H9 (cell line): ENCODE measurements around the gene B4GALNT1. TPM values are rescaled to one million over a fixed set of nuclear protein-coding genes. Genes with fewer than 3 reads are reported as not detected.
"Not testable (repeated sequence)": the region's sequence is repeated elsewhere in the genome, so short reads cannot be mapped to it uniquely, and the experiment has no call there.

Source experiments
- DNase-seq: peaks from one replicate; pipeline ENCODE4 v3.0.0-alpha.2; 2017
- H2AFZ ChIP-seq: one replicate; pipeline ENCODE4 v1.6.1; 2013; ENCODE audit warnings: mild to moderate bottlenecking, low read length, control low read depth, moderate library complexity
- H2AK5ac ChIP-seq: 2 replicates; pipeline ENCODE4 v1.6.1; 2013; ENCODE audit warnings: low read length, control low read depth, mixed read lengths; ENCODE audit not compliant: insufficient read length
- H2BK120ac ChIP-seq: one replicate; pipeline ENCODE4 v1.6.1; 2013; ENCODE audit warnings: low read depth, mild to moderate bottlenecking, low read length, control low read depth, inconsistent platforms; ENCODE audit not compliant: poor library complexity, severe bottlenecking
- H2BK12ac ChIP-seq: 2 replicates; pipeline ENCODE4 v1.6.1; 2013; ENCODE audit warnings: low read length, control low read depth, mixed read lengths, low read depth; ENCODE audit not compliant: insufficient read length
- H2BK15ac ChIP-seq: 2 replicates; pipeline ENCODE4 v1.6.1; 2013; ENCODE audit warnings: low read depth, low read length, control low read depth
- H2BK20ac ChIP-seq: one replicate; pipeline ENCODE4 v1.6.1; 2013; ENCODE audit warnings: low read depth, mild to moderate bottlenecking, low read length, control low read depth, inconsistent platforms; ENCODE audit not compliant: poor library complexity, severe bottlenecking
- H2BK5ac ChIP-seq: 2 replicates; pipeline ENCODE4 v1.6.1; 2013; ENCODE audit warnings: low read length, control low read depth, mixed read lengths; ENCODE audit not compliant: insufficient read length
- H3K14ac ChIP-seq: 2 replicates; pipeline ENCODE4 v1.6.1; 2013; ENCODE audit warnings: low read length, control low read depth; ENCODE audit not compliant: insufficient read depth
- H3K18ac ChIP-seq: 2 replicates; pipeline ENCODE4 v1.6.1; 2013; ENCODE audit warnings: low read depth, mild to moderate bottlenecking, mixed read lengths, low read length, control low read depth; ENCODE audit not compliant: insufficient read length
- H3K23ac ChIP-seq: 2 replicates; pipeline ENCODE4 v1.6.1; 2013; ENCODE audit warnings: low read length, control low read depth, mixed read lengths, low read depth; ENCODE audit not compliant: insufficient read length
- H3K23me2 ChIP-seq: 2 replicates; pipeline ENCODE4 v1.6.1; 2013; ENCODE audit warnings: low read depth, mild to moderate bottlenecking, mixed read lengths, low read length, control low read depth; ENCODE audit not compliant: insufficient read length, poor library complexity, severe bottlenecking
- H3K27ac ChIP-seq: 2 replicates; pipeline ENCODE4 v1.5.1; 2013; ENCODE audit warnings: low read length, control low read depth, mixed read lengths, low read depth; ENCODE audit not compliant: insufficient read length
- H3K27me3 ChIP-seq: 2 replicates; pipeline ENCODE4 v1.6.1; 2013; ENCODE audit warnings: low read length, control low read depth, inconsistent platforms; ENCODE audit not compliant: insufficient read depth
- H3K4ac ChIP-seq: 2 replicates; pipeline ENCODE4 v1.6.1; 2013; ENCODE audit warnings: low read depth, mild to moderate bottlenecking, control low read depth, inconsistent platforms, low read length, moderate library complexity
- H3K4me1 ChIP-seq: 2 replicates; pipeline ENCODE4 v1.6.1; 2013; ENCODE audit warnings: low read length, control low read depth, inconsistent platforms; ENCODE audit not compliant: insufficient read depth
- H3K4me2 ChIP-seq: 2 replicates; pipeline ENCODE4 v1.6.1; 2013; ENCODE audit warnings: low read length, control low read depth, mixed read lengths; ENCODE audit not compliant: insufficient read length, insufficient read depth
- H3K56ac ChIP-seq: 2 replicates; pipeline ENCODE4 v1.6.1; 2013; ENCODE audit warnings: low read depth, mild to moderate bottlenecking, mixed read lengths, low read length, control low read depth; ENCODE audit not compliant: insufficient read length
- H3K79me1 ChIP-seq: 2 replicates; pipeline ENCODE4 v1.6.1; 2013; ENCODE audit warnings: low read depth, mild to moderate bottlenecking, moderate library complexity, low read length, control low read depth, inconsistent platforms; ENCODE audit not compliant: insufficient read depth, poor library complexity, severe bottlenecking
- H3K79me2 ChIP-seq: 2 replicates; pipeline ENCODE4 v1.6.1; 2013; ENCODE audit warnings: low read length, control low read depth, inconsistent platforms; ENCODE audit not compliant: insufficient read depth
- H3K9ac ChIP-seq: 2 replicates; pipeline ENCODE4 v1.6.1; 2013; ENCODE audit warnings: low read length, control low read depth, mixed read lengths; ENCODE audit not compliant: insufficient read length; ENCODE audit errors: extremely low read depth
- H3K9me3 ChIP-seq: one replicate; pipeline ENCODE4 v1.6.1; 2013; ENCODE audit warnings: low read depth, low read length, inconsistent platforms; ENCODE audit not compliant: control insufficient read depth
- H3T11ph ChIP-seq: one replicate; pipeline ENCODE4 v1.6.1; 2013; ENCODE audit warnings: mild to moderate bottlenecking, low read length, control low read depth, inconsistent platforms
- H4K20me1 ChIP-seq: one replicate; pipeline ENCODE4 v1.6.1; 2013; ENCODE audit not compliant: control insufficient read depth, insufficient read length, insufficient read depth
- H4K5ac ChIP-seq: 2 replicates; pipeline ENCODE4 v1.6.1; 2013; ENCODE audit warnings: low read depth, mild to moderate bottlenecking, mixed read lengths, low read length, control low read depth; ENCODE audit not compliant: insufficient read length
- H4K8ac ChIP-seq: replicated peaks from 2 replicates; pipeline ENCODE4 v1.6.1; 2013; ENCODE audit warnings: low read length, control low read depth, mixed read lengths, low read depth; ENCODE audit not compliant: insufficient read length
- H4K91ac ChIP-seq: 2 replicates; pipeline ENCODE4 v1.6.1; 2013; ENCODE audit warnings: low read depth, mild to moderate bottlenecking, moderate library complexity, mixed read lengths, low read length, control low read depth; ENCODE audit not compliant: insufficient read length
- H3K27ac Mint-ChIP-seq, 3 experiments: 2 replicates in 2 of 3; 3 replicates in 1 of 3; pipeline ENCODE4 v1.8.0; 2020 to 2021; ENCODE audit warnings: mixed read lengths in 3 of 3, mild to moderate bottlenecking in 1 of 3, moderate library complexity in 1 of 3
- H3K27me3 Mint-ChIP-seq: 2 replicates; pipeline ENCODE4 v1.8.0; 2021; ENCODE audit warnings: low read depth, mild to moderate bottlenecking, moderate library complexity, mixed read lengths
- H3K36me3 Mint-ChIP-seq, 3 experiments: 2 replicates in 2 of 3; 3 replicates in 1 of 3; pipeline ENCODE4 v1.8.0; 2020 to 2021; ENCODE audit warnings: low read depth in 3 of 3, mixed read lengths in 3 of 3; ENCODE audit not compliant: insufficient read depth in 1 of 3
- H3K4me1 Mint-ChIP-seq, 2 experiments: 2 replicates each; pipeline ENCODE4 v1.8.0; 2020; ENCODE audit warnings: mixed read lengths in 2 of 2
- H3K4me3 Mint-ChIP-seq, 2 experiments: 2 replicates in 1 of 2; 3 replicates in 1 of 2; pipeline ENCODE4 v1.8.0; 2020 to 2021; ENCODE audit warnings: mild to moderate bottlenecking in 2 of 2, mixed read lengths in 2 of 2, moderate library complexity in 1 of 2
- H3K9me3 Mint-ChIP-seq, 2 experiments: 2 replicates in 1 of 2; 3 replicates in 1 of 2; pipeline ENCODE4 v1.8.0; 2020; ENCODE audit warnings: mild to moderate bottlenecking in 2 of 2, mixed read lengths in 2 of 2, moderate library complexity in 1 of 2
- WGBS: extraction: QIAGEN DNeasy Blood & Tissue Kit; methylation state at CpG from one replicate; pipeline ENCODE4 v1.1.7; 2013; ENCODE audit warnings: missing lambda C conversion rate, low lambda C conversion rate, mixed read lengths; ENCODE audit not compliant: insufficient read length; ENCODE audit errors: extremely low coverage; 5-methylcytosine and 5-hydroxymethylcytosine counted together
- total RNA-seq: library from RNA; stranded (reverse); gene quantifications from 2 replicates; pipeline ENCODE4 v1.2.1, GENCODE V29; 2021
- TF ChIP-seq, protein P1 (sequence below): fragments of 200-600 bp; sonication (generic); conservative IDR thresholded peaks from 3 replicates; pipeline ENCODE4 v1.8.0; 2021; ENCODE audit warnings: antibody characterized with exemption, mild to moderate bottlenecking

Gene B4GALNT1
- total RNA-seq, 1 experiment from 2014 or later: 2.3 TPM

DNA sequence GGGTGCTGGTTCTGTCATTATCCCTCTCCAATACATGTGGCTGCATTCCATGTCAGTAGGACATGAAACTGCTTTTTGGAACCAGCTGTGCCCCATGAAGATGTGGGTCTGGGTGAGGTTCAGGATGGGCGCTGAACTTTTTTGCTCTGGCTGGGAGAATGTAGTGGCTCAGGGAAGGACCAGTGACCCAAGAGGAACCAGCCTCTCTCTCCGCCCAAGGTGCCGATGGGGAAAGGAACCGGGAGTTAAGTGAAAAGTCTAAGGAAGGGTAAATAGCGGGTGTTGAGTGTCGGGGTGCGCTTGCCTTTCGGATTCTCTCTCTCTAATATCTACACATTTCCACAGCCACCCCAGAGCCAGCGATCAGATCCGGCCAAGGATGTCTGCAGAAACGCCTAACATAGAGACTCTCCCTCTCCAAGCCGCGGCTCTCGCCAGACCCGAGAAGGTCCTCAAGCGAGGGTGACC lies 14.0 kb downstream of the B4GALNT1 start:
- Histone ChIP-seq H3K79me2 (no peaks in the 10 kb centered on the region), H2BK120ac (no peak overlapping the region), H3K23ac (no peak overlapping the region), H4K20me1 (no peaks in the 10 kb centered on the region), H2BK12ac (no peak overlapping the region), H3K9me3 (no peaks in the 10 kb centered on the region), H3K23me2 (peaks cover 12% of the 10 kb centered on the region), H3K4me2 (peak overlapping the region; percentile 71), H3K27ac (no peak overlapping the region), H3K9ac (no peak overlapping the region), H4K8ac (no peak overlapping the region), H2BK15ac (no peak overlapping the region), H3T11ph (no peak overlapping the region), H3K4ac (no peak overlapping the region), H3K79me1 (no peaks in the 10 kb centered on the region), H4K91ac (no peak overlapping the region), H2BK20ac (no peak overlapping the region), H4K5ac (no peak overlapping the region), H2AK5ac (no peak overlapping the region), H3K14ac (no peak overlapping the region), H2BK5ac (no peak overlapping the region), H3K27me3 (peaks cover 73% of the 10 kb centered on the region), H3K4me1 (no peaks in the 10 kb centered on the region), H2AFZ (no peak overlapping the region), H3K18ac (no peak overlapping the region), H3K56ac (no peak overlapping the region)
- Mint-ChIP-seq H3K9me3 (peaks cover 0 to 5% of the 10 kb centered on the region in 2 experiments; a peak in 3 of 5 replicates), H3K4me1 (peaks cover 30 to 37% of the 10 kb centered on the region in 2 experiments), H3K27me3 (peaks cover 79% of the 10 kb centered on the region), H3K36me3 (peaks cover 9 to 32% (median 17%) of the 10 kb centered on the region in 3 experiments), H3K27ac (no peak overlapping the region; a peak in 1 of 7 replicates), H3K4me3 (peak overlapping the region; percentile 48 to 80; a peak in 4 of 5 replicates)
- no CpG with 5 or more reads among the region's 16 CpGs for WGBS
- no peak for DNase-seq
- TF ChIP-seq, protein P1, sequence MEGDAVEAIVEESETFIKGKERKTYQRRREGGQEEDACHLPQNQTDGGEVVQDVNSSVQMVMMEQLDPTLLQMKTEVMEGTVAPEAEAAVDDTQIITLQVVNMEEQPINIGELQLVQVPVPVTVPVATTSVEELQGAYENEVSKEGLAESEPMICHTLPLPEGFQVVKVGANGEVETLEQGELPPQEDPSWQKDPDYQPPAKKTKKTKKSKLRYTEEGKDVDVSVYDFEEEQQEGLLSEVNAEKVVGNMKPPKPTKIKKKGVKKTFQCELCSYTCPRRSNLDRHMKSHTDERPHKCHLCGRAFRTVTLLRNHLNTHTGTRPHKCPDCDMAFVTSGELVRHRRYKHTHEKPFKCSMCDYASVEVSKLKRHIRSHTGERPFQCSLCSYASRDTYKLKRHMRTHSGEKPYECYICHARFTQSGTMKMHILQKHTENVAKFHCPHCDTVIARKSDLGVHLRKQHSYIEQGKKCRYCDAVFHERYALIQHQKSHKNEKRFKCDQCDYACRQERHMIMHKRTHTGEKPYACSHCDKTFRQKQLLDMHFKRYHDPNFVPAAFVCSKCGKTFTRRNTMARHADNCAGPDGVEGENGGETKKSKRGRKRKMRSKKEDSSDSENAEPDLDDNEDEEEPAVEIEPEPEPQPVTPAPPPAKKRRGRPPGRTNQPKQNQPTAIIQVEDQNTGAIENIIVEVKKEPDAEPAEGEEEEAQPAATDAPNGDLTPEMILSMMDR: no peak

DNA sequence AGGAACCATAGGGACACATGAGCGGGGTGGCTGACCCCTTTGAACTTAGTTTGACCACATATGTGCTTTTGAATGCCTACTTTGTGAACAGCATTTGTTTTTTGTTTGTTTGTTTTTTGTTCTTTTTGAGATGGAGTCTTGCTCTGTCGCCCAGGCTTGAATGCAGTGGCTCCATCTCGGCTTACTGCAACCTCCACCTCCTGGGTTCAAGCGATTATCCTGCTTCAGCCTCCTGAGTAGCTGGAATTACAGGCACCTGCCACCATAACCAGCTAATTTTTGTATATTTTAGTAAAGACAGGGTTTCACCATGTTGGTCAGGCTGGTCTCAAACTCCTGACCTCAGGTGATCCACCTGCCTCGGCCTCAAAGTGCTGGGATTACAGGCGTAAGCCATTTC lies 14.6 kb downstream of the B4GALNT1 start:
- not testable (repeated sequence) for H3K79me1 ChIP-seq, H2BK5ac ChIP-seq, H3K79me2 ChIP-seq, H3K9me3 ChIP-seq, H3K18ac ChIP-seq, H3K9me3 Mint-ChIP-seq, H2BK12ac ChIP-seq, H3K4me3 Mint-ChIP-seq, H2AK5ac ChIP-seq, H3K27ac ChIP-seq, H2BK15ac ChIP-seq, H3K27ac Mint-ChIP-seq, H2BK20ac ChIP-seq, H3K9ac ChIP-seq, H4K5ac ChIP-seq, H3K56ac ChIP-seq, H4K8ac ChIP-seq, H3K23ac ChIP-seq, H3K4me1 ChIP-seq, H2AFZ ChIP-seq, H3K4me2 ChIP-seq, H4K20me1 ChIP-seq, H3K4ac ChIP-seq, H2BK120ac ChIP-seq, H4K91ac ChIP-seq, H3K14ac ChIP-seq, H3T11ph ChIP-seq, DNase-seq
- Mint-ChIP-seq H3K36me3 (peaks cover 9 to 32% (median 17%) of the 10 kb centered on the region in 3 experiments), H3K27me3 (peaks cover 73% of the 10 kb centered on the region), H3K4me1 (peaks cover 31 to 39% of the 10 kb centered on the region in 2 experiments)
- no CpG with 5 or more reads among the region's 6 CpGs for WGBS
- H3K23me2 ChIP-seq: peaks cover 12% of the 10 kb centered on the region
- H3K27me3 ChIP-seq: peaks cover 68% of the 10 kb centered on the region
